Activated naive CD4-positive, alpha-beta T cell treated with anti-CD3 and anti-CD28 coated beads, Interleukin-2, amount 50 U/mL, for 16 hours (primary cell): Measurements from ENCODE around the gene BNIP3.

Source experiments
- DNase-seq: peaks from one replicate; pipeline ENCODE4 v3.0.0-alpha.2; 2020

The BNIP3 gene

GRCh38 chr10:131949041-131949862, 32.5 kb downstream of the BNIP3 start:
- DNase-seq = no peak

GRCh38 chr10:131948501-131948900, 33.2 kb downstream of the BNIP3 start:
- no peak for DNase-seq

GRCh38 chr10:131947631-131948347, 33.9 kb downstream of the BNIP3 start:
- DNase-seq = no peak

GRCh38 chr10:131946880-131947279, 34.8 kb downstream of the BNIP3 start:
- DNase-seq = no peak

- DNase-seq = no peak
Observed at GRCh38 chr10:131946321-131946751, 35.4 kb downstream of the BNIP3 start.

GRCh38 chr10:131944976-131945695, 36.6 kb downstream of the BNIP3 start:
- DNase-seq = no peak

GRCh38 chr10:131944412-131944811, 37.3 kb downstream of the BNIP3 start:
- no peak for DNase-seq

- DNase-seq = no peak
Observed at GRCh38 chr10:131943021-131943814, 38.5 kb downstream of the BNIP3 start.

GRCh38 chr10:131942455-131942854, 39.3 kb downstream of the BNIP3 start:
- DNase-seq = no peak

- DNase-seq = no peak
Observed at GRCh38 chr10:131938681-131939080, 43.0 kb downstream of the BNIP3 start.

GRCh38 chr10:131937836-131938235, 43.9 kb downstream of the BNIP3 start:
- DNase-seq = no peak

- DNase-seq = no peak
Observed at GRCh38 chr10:131936736-131937135, 45.0 kb downstream of the BNIP3 start.

GRCh38 chr10:131936294-131936693, 45.4 kb downstream of the BNIP3 start:
- no peak for DNase-seq

- no peak for DNase-seq
Observed at GRCh38 chr10:131935260-131935659, 46.5 kb downstream of the BNIP3 start.

GRCh38 chr10:131934769-131935168, 47.0 kb downstream of the BNIP3 start:
- no peak for DNase-seq

- DNase-seq = no peak
Observed at GRCh38 chr10:131933696-131934086, 48.0 kb downstream of the BNIP3 start.

- DNase-seq = no peak
Observed at GRCh38 chr10:131933016-131933695, 48.6 kb downstream of the BNIP3 start.

- DNase-seq = no peak
Observed at GRCh38 chr10:131931981-131932380, 49.7 kb downstream of the BNIP3 start.

- DNase-seq = no peak
Observed at GRCh38 chr10:131930586-131931330, 51.0 kb downstream of the BNIP3 start.

- DNase-seq = no peak
Observed at GRCh38 chr10:131930150-131930549, 51.6 kb downstream of the BNIP3 start.

GRCh38 chr10:131929122-131929845, 52.4 kb downstream of the BNIP3 start:
- no peak for DNase-seq
